ENCODE measurements around the gene KLK6. TPM values are rescaled to one million over a fixed set of nuclear protein-coding genes. Genes with fewer than 3 reads are reported as not detected.

Gene KLK6
- total and polyA plus RNA-seq, 12 donors: not detected

DNA sequence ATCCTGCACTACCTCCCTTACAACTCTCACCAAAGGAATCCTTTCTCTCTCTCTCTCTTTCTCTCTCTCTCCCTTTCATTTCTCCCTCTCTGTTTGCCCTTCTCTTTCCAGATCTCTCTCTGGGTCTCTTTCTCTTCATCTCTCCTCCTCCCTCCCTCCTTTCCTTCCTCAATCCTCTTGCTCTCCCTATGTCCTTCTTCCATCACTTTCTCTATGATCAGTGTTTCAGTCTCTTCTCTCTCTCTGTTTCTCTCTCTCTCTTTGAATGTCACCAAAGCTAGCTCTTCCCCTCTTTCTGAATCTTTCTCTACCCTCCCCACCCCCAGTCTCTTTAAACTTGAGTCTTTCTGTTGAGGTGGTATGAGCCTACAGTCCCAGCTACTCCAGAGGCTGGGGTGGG lies 38.4 kb downstream of the KLK6 start:
- H3K4me3 ChIP-seq: no peak overlapping the region
- H3K36me3 ChIP-seq: no peaks in the 10 kb centered on the region
- intact Hi-C loops (cut with DNase I): loop anchor here in 7 of 10 donors (5.0 to 10.0 kb wide), 7 partner anchors 74 to 241 kb away; partner anchors contain the start of genes KLK10 (in 1 of the 7) and KLK8 (in 1 of the 7)
- DNase-seq: no peak
- TF ChIP-seq, protein P1, sequence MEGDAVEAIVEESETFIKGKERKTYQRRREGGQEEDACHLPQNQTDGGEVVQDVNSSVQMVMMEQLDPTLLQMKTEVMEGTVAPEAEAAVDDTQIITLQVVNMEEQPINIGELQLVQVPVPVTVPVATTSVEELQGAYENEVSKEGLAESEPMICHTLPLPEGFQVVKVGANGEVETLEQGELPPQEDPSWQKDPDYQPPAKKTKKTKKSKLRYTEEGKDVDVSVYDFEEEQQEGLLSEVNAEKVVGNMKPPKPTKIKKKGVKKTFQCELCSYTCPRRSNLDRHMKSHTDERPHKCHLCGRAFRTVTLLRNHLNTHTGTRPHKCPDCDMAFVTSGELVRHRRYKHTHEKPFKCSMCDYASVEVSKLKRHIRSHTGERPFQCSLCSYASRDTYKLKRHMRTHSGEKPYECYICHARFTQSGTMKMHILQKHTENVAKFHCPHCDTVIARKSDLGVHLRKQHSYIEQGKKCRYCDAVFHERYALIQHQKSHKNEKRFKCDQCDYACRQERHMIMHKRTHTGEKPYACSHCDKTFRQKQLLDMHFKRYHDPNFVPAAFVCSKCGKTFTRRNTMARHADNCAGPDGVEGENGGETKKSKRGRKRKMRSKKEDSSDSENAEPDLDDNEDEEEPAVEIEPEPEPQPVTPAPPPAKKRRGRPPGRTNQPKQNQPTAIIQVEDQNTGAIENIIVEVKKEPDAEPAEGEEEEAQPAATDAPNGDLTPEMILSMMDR (IDR thresholded peaks at IDR 0.05): no peak
- no peaks in the 10 kb centered on the region for H3K9me3 ChIP-seq
- no peaks in the 10 kb centered on the region for H3K4me1 ChIP-seq
- ATAC-seq: no peak
- H3K27ac ChIP-seq: no peak overlapping the region
- peaks cover 0 to 84% (median 51%) of the 10 kb centered on the region in 7 donors for H3K27me3 ChIP-seq

DNA sequence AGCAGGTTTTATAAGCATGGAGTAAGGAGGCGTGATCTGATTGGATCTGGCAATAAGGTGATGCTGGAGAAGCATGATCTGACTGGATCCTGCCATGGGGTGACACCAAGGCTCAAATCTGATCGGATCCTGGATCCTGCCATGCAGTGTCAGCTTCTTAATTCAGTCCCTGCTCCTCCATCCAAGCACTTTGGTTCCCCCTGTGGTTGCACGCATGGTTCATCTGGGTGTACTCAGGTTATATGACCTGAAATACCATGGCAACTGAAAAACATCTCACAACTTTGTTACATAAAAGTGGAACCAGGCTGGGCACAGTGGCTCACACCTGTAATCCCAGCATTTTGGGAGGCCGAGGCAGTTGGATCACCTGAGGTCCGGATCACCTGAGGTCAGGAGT lies 40.6 kb downstream of the KLK6 start:
- DNase-seq: no peak
- H3K27me3 ChIP-seq: peaks cover 0 to 91% (median 56%) of the 10 kb centered on the region in 7 donors

DNA sequence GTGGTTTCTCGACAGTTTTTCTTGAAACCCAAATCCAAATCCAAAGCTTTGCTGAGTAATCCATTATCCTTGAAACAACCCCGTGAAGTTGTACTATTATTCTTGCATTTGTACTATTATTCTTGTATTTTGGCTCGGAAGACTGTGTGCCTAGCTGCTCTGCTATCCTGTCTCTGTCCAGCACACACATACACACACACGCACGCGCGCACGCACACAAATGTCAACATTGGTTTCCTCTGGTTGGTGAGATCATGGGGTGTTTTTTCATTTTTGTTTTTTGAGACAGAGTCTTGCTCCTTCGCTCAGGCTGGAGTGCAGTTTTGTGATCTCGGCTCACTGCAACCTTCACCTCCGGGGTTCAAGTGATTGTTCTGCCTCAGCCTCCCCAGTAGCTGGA lies 43.2 kb downstream of the KLK6 start:
- Histone ChIP-seq H3K36me3 (no peaks in the 10 kb centered on the region), H3K27ac (no peak overlapping the region), H3K27me3 (peaks cover 0 to 88% (median 54%) of the 10 kb centered on the region in 7 donors), H3K9me3 (no peaks in the 10 kb centered on the region), H3K4me3 (no peak overlapping the region), H3K4me1 (peaks cover 0 to 10% (median 0%) of the 10 kb centered on the region in 9 donors)
- intact Hi-C loops (cut with DNase I): loop anchor here in 3 of 10 donors (5.0 to 10.0 kb wide), 4 partner anchors 166 to 391 kb away; no protein-coding TSS in a partner anchor
- TF ChIP-seq, protein P1 (IDR thresholded peaks at IDR 0.05): no peak
- DNase-seq: no peak
- ATAC-seq: no peak
- 66 to 74% methylated on average over 11 of the region's 11 CpGs for WGBS, 2 donors

More for the DNA sequence above, 40.6 kb downstream of the KLK6 start:
- WGBS, 2 donors: 81 to 83% methylated on average over 5 of the region's 5 CpGs
- Histone ChIP-seq H3K4me3 (no peak overlapping the region), H3K4me1 (no peaks in the 10 kb centered on the region), H3K36me3 (no peaks in the 10 kb centered on the region), H3K27ac (no peak overlapping the region), H3K9me3 (no peaks in the 10 kb centered on the region)
- intact Hi-C loops (cut with DNase I): loop anchor here in 4 of 10 donors (2.0 to 10.0 kb wide), 5 partner anchors 163 to 394 kb away; no protein-coding TSS in a partner anchor
- TF ChIP-seq, protein P1 (IDR thresholded peaks at IDR 0.05): no peak
- no peak for ATAC-seq

DNA sequence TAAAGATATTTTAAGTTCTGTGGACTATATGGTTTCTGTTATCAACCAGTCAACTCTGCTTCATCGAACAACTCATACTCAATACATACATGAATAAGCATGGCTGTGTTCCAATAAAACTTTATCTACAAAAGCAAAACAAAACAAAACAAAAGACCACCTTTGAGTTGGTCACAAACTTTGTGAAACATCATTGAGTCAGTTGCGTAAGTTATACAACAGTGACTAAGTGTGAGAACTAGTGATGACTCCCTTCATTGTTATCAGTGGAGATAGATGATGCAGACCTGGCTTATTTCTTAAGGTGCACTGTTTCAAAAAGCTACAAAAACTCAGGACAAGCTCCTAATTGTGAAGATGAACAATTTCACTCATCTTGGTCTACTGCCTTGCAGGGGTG lies 43.7 kb downstream of the KLK6 start:
- no peak for ATAC-seq
- H3K36me3 ChIP-seq: no peaks in the 10 kb centered on the region

More for the DNA sequence above, 43.7 kb downstream of the KLK6 start:
- DNase-seq: no peak
- TF ChIP-seq, protein P1 (IDR thresholded peaks at IDR 0.05): no peak
- WGBS, 2 donors: 83 to 94% methylated on average over 2 of the region's 2 CpGs
- Histone ChIP-seq H3K4me1 (peaks cover 0 to 10% (median 0%) of the 10 kb centered on the region in 9 donors), H3K27me3 (peaks cover 0 to 91% (median 50%) of the 10 kb centered on the region in 7 donors), H3K27ac (no peak overlapping the region), H3K4me3 (no peak overlapping the region), H3K9me3 (no peaks in the 10 kb centered on the region)
- intact Hi-C loops (cut with DNase I): loop anchor here in 3 of 10 donors (5.0 to 10.0 kb wide), 4 partner anchors 167 to 391 kb away; no protein-coding TSS in a partner anchor
